Fibroblast of skin of left biceps (primary cell): ENCODE results near the gene NR6A1.
"Not testable (repeated sequence)": the region's sequence is repeated elsewhere in the genome, so short reads cannot be mapped to it uniquely, and the experiment has no call there.

ENCODE experiments used
- DNase-seq, 2 experiments: peaks; one replicate each; pipeline ENCODE4 v3.0.0-alpha.2; 2013; ENCODE audit warnings: low read depth in 2 of 2

NR6A1 gene

GRCh38 chr9:124615840-124616239 is 155.3 kb downstream of the NR6A1 start:
- DNase-seq, result not testable (repeated sequence)

GRCh38 chr9:124615100-124615742 is 155.9 kb downstream of the NR6A1 start:
- DNase-seq, result no peak

GRCh38 chr9:124613849-124614248 is 157.3 kb downstream of the NR6A1 start:
- no peak for DNase-seq

- DNase-seq, result no peak
Observed at GRCh38 chr9:124611106-124611505, 160.0 kb downstream of the NR6A1 start.

GRCh38 chr9:124606027-124606426 is 165.1 kb downstream of the NR6A1 start:
- DNase-seq, result no peak

- DNase-seq, result no peak
Observed at GRCh38 chr9:124605258-124605657, 165.9 kb downstream of the NR6A1 start.

- no peak for DNase-seq
Observed at GRCh38 chr9:124602632-124603031, 168.5 kb downstream of the NR6A1 start.

GRCh38 chr9:124602204-124602603 is 168.9 kb downstream of the NR6A1 start:
- DNase-seq, result no peak

GRCh38 chr9:124600407-124600806 is 170.7 kb downstream of the NR6A1 start:
- DNase-seq, result no peak

GRCh38 chr9:124599121-124599795 is 171.9 kb downstream of the NR6A1 start:
- no peak for DNase-seq

GRCh38 chr9:124598048-124598447 is 173.1 kb downstream of the NR6A1 start:
- no peak for DNase-seq

GRCh38 chr9:124596172-124596839 is 174.8 kb downstream of the NR6A1 start:
- DNase-seq, result no peak

GRCh38 chr9:124595743-124596142 is 175.4 kb downstream of the NR6A1 start:
- no peak for DNase-seq

- no peak for DNase-seq
Observed at GRCh38 chr9:124594673-124595072, 176.4 kb downstream of the NR6A1 start.

GRCh38 chr9:124594225-124594624 is 176.9 kb downstream of the NR6A1 start:
- DNase-seq, result no peak

- no peak for DNase-seq
Observed at GRCh38 chr9:124593651-124594058, 177.5 kb downstream of the NR6A1 start.

- DNase-seq, result peak in 1 of 2 experiments; percentile 16
Observed at GRCh38 chr9:124593200-124593599, 177.9 kb downstream of the NR6A1 start.

GRCh38 chr9:124590889-124591641 is 180.0 kb downstream of the NR6A1 start:
- DNase-seq, result no peak

- no peak for DNase-seq
Observed at GRCh38 chr9:124584631-124585030, 186.5 kb downstream of the NR6A1 start.

- DNase-seq, result no peak
Observed at GRCh38 chr9:124583134-124583533, 188.0 kb downstream of the NR6A1 start.

GRCh38 chr9:124580186-124580585 is 190.9 kb downstream of the NR6A1 start:
- no peak for DNase-seq

- DNase-seq, result no peak
Observed at GRCh38 chr9:124576751-124577150, 194.4 kb downstream of the NR6A1 start.
